ENCODE data around the gene OSTM1. TPM values are rescaled to one million over a fixed set of nuclear protein-coding genes. Genes with fewer than 3 reads are reported as not detected.

OSTM1 gene, protein sequence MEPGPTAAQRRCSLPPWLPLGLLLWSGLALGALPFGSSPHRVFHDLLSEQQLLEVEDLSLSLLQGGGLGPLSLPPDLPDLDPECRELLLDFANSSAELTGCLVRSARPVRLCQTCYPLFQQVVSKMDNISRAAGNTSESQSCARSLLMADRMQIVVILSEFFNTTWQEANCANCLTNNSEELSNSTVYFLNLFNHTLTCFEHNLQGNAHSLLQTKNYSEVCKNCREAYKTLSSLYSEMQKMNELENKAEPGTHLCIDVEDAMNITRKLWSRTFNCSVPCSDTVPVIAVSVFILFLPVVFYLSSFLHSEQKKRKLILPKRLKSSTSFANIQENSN
- 1 to 10 TPM; 7.1 to 7.5 TPM for total RNA-seq

DNA sequence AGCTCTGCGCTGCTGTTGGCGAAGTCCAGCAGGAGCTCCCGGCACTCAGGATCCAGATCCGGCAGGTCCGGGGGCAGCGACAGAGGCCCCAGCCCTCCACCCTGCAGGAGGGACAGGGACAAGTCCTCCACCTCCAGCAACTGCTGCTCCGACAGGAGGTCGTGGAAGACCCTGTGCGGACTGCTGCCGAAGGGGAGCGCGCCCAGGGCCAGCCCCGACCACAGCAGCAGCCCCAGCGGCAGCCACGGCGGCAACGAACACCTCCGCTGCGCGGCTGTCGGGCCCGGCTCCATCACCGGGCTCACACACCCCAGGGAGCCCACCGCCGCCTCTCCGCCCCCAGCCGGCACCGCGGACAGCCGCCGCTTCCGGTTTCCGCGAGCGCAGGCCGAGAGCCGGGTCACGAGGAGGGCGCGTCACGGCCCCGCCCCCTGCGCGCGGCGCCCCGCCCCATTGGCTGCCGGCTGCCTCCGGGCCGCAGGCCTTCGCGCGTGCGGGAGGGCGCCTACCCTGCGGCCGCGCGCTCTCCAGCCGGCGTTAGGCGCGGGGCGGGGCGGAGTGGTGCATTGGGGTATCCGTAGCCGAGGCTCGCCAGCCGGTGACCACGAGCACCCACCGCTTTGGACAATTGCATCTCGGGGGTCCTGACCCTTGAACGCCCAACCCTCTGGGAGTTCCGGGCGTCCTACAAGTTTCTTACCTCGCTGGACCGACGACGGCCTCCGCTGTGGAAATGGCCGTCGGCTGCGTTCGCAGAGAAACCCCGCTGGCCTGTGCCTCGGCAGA is at the start of gene OSTM1:
OSTM1 (minus strand) TSS at position 383 of the 786 bp plus-strand sequence; CDS start at position 293, 90 bp downstream.
- CTCF ChIA-PET, result interaction anchor here (1.0 kb wide), 1 partner anchor 92 kb away, joined by 3 read pairs; no protein-coding TSS in a partner anchor
- Mint-ChIP-seq H3K4me1 (ENCODE audit: low read depth) (peaks cover 30% of the 10 kb centered on the region), H3K9me3 (no peaks in the 10 kb centered on the region), H3K4me3 (peak within 1 kb of the TSS; percentile 80), H3K27me3 (ENCODE audit: low read depth) (no peaks in the 10 kb centered on the region), H3K36me3 (ENCODE audit: low read depth) (no peaks in the 10 kb centered on the region), H3K27ac (peak within 1 kb of the TSS; percentile 78)
- intact Hi-C loops (cut with micrococcal nuclease), result loop anchor here (1.0 to 10.0 kb wide), 8 partner anchors 116 to 1308 kb away; partner anchors contain the start of genes AFG1L, CD164, PDSS2 and SEC63
- DNase-seq, result peak; percentile 93

GRCh38 chr6:108123946-108124345 is 49.4 kb upstream of the OSTM1 start:
- Mint-ChIP-seq H3K4me3 (no peak overlapping the region), H3K36me3 (ENCODE audit: low read depth) (no peaks in the 10 kb centered on the region), H3K27ac (no peak overlapping the region), H3K4me1 (ENCODE audit: low read depth) (peaks cover 10% of the 10 kb centered on the region), H3K9me3 (no peaks in the 10 kb centered on the region), H3K27me3 (ENCODE audit: low read depth) (peaks cover 76% of the 10 kb centered on the region)
- CTCF ChIA-PET, result no interaction called here
- intact Hi-C loops (cut with micrococcal nuclease), result no loop called here
- no peak for DNase-seq

DNA sequence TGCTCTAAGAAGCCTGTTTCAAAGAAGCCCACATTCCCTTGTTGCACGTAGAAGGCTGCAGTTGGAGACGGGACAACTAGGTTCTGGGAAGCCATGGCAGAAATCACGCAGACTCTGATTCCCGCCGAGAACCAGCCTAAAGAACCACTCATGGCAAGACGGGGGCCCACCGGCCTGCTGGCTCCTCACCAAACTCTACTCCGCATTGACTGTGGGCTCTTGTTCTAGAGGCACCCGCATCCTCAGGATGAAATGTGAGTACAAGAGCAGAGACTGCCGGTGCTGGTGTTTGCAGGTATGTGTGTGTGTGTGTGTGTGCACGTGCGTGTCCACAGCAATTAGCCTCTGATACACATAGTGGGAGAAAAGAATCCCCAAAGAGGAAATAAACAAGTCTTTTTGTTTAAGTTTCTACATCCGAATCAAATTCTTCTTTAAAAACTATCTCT is 49.0 kb upstream of the OSTM1 start:
- intact Hi-C loops (cut with micrococcal nuclease), result no loop called here
- Mint-ChIP-seq H3K4me1 (ENCODE audit: low read depth) (peaks cover 13% of the 10 kb centered on the region), H3K9me3 (no peaks in the 10 kb centered on the region), H3K36me3 (ENCODE audit: low read depth) (no peaks in the 10 kb centered on the region), H3K27ac (no peak overlapping the region), H3K27me3 (ENCODE audit: low read depth) (peaks cover 80% of the 10 kb centered on the region), H3K4me3 (no peak overlapping the region)
- DNase-seq, result no peak
- CTCF ChIA-PET, result no interaction called here

- CTCF ChIA-PET, result interaction anchor here (0.5 to 0.8 kb wide), 3 partner anchors 11 to 380 kb away, joined by 3 read pairs; no protein-coding TSS in a partner anchor
- Mint-ChIP-seq H3K4me3 (no peak overlapping the region), H3K27ac (no peak overlapping the region), H3K4me1 (ENCODE audit: low read depth) (peaks cover 23% of the 10 kb centered on the region), H3K27me3 (ENCODE audit: low read depth) (peaks cover 84% of the 10 kb centered on the region), H3K9me3 (no peaks in the 10 kb centered on the region), H3K36me3 (ENCODE audit: low read depth) (no peaks in the 10 kb centered on the region)
- DNase-seq, result no peak
- intact Hi-C loops (cut with micrococcal nuclease), result no loop called here
Observed at GRCh38 chr6:108121612-108122011, 47.1 kb upstream of the OSTM1 start.

GRCh38 chr6:108120311-108120710 is 45.8 kb upstream of the OSTM1 start:
- DNase-seq, result no peak
- Mint-ChIP-seq H3K9me3 (no peaks in the 10 kb centered on the region), H3K4me3 (no peak overlapping the region), H3K27ac (no peak overlapping the region), H3K36me3 (ENCODE audit: low read depth) (no peaks in the 10 kb centered on the region), H3K27me3 (ENCODE audit: low read depth) (peaks cover 86% of the 10 kb centered on the region), H3K4me1 (ENCODE audit: low read depth) (peaks cover 31% of the 10 kb centered on the region)
- CTCF ChIA-PET, result interaction anchor here (0.6 kb wide), 1 partner anchor 1315 kb away, joined by 3 read pairs; no protein-coding TSS in a partner anchor
- intact Hi-C loops (cut with micrococcal nuclease), result no loop called here

DNA sequence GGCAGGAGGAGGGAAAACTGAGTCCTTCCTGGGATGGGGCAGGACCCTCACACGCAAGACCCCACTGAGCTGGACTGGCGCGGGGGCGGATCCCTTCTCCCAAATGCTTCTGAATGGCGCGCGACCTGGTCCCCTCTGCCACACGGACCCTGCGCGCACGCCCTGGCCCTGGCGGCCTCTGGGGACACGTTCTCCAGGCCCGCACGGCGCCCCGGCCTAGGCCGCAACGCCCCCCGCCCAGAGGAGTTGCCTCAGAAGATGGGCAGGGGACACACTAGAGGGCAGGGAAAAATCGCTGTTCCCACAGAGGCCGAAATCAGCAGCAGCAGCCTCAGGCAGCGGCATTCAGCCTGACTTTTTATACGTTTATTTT is 45.2 kb upstream of the OSTM1 start:
- H3K9me3 Mint-ChIP-seq, result no peaks in the 10 kb centered on the region
- intact Hi-C loops (cut with micrococcal nuclease), result loop anchor here (5.0 kb wide), 2 partner anchors 243 to 663 kb away; no protein-coding TSS in a partner anchor
- H3K36me3 Mint-ChIP-seq (ENCODE audit: low read depth), result no peaks in the 10 kb centered on the region
- no peak overlapping the region for H3K27ac Mint-ChIP-seq
- peaks cover 86% of the 10 kb centered on the region for H3K27me3 Mint-ChIP-seq (ENCODE audit: low read depth)
- no peak for DNase-seq
- H3K4me3 Mint-ChIP-seq, result peak overlapping the region; percentile 73
- CTCF ChIA-PET, result no interaction called here
- peaks cover 37% of the 10 kb centered on the region for H3K4me1 Mint-ChIP-seq (ENCODE audit: low read depth)

DNA sequence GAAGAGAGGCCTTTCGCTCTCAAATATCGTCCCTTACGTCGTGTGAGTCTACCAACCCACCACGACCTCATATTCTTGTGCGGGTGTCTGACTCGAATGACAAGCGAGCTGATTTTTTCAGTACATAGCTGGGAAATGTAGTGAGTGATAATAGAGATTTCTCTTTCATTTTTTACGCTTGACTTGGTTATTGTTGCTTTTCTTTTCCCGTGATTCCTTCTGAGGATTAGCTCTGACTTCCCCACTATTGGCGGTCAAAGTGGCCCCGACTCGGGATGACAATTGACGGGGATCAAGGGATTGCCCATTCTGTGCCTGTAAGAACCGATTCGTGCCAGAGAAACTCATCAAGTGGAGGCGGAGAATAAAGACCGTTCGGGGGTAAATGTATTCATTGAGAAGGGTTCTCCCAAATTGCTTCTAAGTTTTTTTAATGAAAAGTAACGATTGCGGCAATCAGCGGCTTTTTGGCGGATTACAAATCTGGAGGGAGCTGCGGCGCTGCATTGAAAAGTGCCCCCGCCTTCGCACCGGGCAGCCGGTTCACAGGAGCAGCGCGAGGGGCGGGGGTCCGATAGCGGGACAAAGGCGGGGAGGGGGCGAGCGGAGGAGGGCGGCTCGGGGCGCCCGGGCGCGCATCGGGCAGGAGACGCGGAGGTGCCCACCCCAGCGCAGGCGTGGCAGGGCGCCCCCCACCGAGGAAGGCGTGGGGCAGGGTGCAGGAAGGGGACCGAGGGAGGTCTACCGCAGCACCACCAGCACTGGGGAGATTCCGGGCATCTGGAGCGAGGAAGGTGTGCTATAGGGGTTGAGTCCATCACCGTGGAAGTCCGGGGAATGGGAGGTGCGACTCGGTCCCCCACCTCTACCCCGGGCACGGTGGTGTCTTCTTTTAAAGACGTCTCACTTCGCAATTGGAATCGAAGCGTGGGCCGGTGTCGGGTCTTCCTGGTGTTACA is 44.5 kb upstream of the OSTM1 start:
- H3K36me3 Mint-ChIP-seq (ENCODE audit: low read depth), result no peaks in the 10 kb centered on the region
- no peaks in the 10 kb centered on the region for H3K9me3 Mint-ChIP-seq
- no peak for DNase-seq
- peak overlapping the region; percentile 73 for H3K4me3 Mint-ChIP-seq
- CTCF ChIA-PET, result interaction anchor here (0.6 to 1.0 kb wide), 3 partner anchors 43 to 878 kb away, joined by 3 to 4 read pairs (median 3); no protein-coding TSS in a partner anchor
- peaks cover 87% of the 10 kb centered on the region for H3K27me3 Mint-ChIP-seq (ENCODE audit: low read depth)
- peaks cover 44% of the 10 kb centered on the region for H3K4me1 Mint-ChIP-seq (ENCODE audit: low read depth)
- no peak overlapping the region for H3K27ac Mint-ChIP-seq
- intact Hi-C loops (cut with micrococcal nuclease), result loop anchor here (1.0 to 5.0 kb wide), 3 partner anchors 15 to 663 kb away; no protein-coding TSS in a partner anchor

DNA sequence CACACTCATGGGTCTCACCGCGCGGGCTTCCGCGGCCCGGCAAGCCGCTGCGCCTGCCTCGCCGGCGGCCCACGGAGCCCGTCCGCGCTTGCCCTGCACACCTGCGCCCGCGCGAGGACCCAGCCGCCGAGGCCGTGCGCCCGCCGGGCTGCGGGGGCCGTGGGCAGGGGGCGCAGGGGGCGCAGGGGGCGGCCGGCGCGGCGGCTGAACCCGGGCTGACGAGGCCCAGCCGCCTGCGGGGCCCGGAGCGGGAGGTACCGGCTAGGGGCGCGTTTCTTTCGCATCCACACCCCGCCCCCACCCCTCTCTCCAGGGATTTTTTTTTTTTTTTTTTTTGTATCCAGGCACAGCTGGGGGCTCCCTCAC is 43.8 kb upstream of the OSTM1 start:
- CTCF ChIA-PET, result interaction anchor here (0.9 to 1.0 kb wide), 2 partner anchors 44 to 374 kb away, joined by 3 to 4 read pairs; no protein-coding TSS in a partner anchor

GRCh38 chr6:108117427-108118358 is 43.2 kb upstream of the OSTM1 start:
- Mint-ChIP-seq H3K4me1 (ENCODE audit: low read depth) (peaks cover 50% of the 10 kb centered on the region), H3K9me3 (no peaks in the 10 kb centered on the region), H3K27ac (no peak overlapping the region), H3K36me3 (ENCODE audit: low read depth) (no peaks in the 10 kb centered on the region), H3K27me3 (ENCODE audit: low read depth) (peaks cover 89% of the 10 kb centered on the region), H3K4me3 (peak overlapping the region; percentile 74)
- CTCF ChIA-PET, result interaction anchor here (0.6 kb wide), 1 partner anchor 140 kb away, joined by 3 read pairs; no protein-coding TSS in a partner anchor
- no peak for DNase-seq
- intact Hi-C loops (cut with micrococcal nuclease), result loop anchor here (1.0 to 5.0 kb wide), 3 partner anchors 17 to 665 kb away; no protein-coding TSS in a partner anchor

More for the DNA sequence above, 43.8 kb upstream of the OSTM1 start:
- H3K27me3 Mint-ChIP-seq (ENCODE audit: low read depth), result peaks cover 89% of the 10 kb centered on the region
- H3K36me3 Mint-ChIP-seq (ENCODE audit: low read depth), result no peaks in the 10 kb centered on the region
- no peaks in the 10 kb centered on the region for H3K9me3 Mint-ChIP-seq
- DNase-seq, result no peak
- H3K4me1 Mint-ChIP-seq (ENCODE audit: low read depth), result peaks cover 50% of the 10 kb centered on the region
- intact Hi-C loops (cut with micrococcal nuclease), result loop anchor here (1.0 to 5.0 kb wide), 3 partner anchors 16 to 664 kb away; no protein-coding TSS in a partner anchor
- no peak overlapping the region for H3K27ac Mint-ChIP-seq
- peak overlapping the region; percentile 74 for H3K4me3 Mint-ChIP-seq

DNA sequence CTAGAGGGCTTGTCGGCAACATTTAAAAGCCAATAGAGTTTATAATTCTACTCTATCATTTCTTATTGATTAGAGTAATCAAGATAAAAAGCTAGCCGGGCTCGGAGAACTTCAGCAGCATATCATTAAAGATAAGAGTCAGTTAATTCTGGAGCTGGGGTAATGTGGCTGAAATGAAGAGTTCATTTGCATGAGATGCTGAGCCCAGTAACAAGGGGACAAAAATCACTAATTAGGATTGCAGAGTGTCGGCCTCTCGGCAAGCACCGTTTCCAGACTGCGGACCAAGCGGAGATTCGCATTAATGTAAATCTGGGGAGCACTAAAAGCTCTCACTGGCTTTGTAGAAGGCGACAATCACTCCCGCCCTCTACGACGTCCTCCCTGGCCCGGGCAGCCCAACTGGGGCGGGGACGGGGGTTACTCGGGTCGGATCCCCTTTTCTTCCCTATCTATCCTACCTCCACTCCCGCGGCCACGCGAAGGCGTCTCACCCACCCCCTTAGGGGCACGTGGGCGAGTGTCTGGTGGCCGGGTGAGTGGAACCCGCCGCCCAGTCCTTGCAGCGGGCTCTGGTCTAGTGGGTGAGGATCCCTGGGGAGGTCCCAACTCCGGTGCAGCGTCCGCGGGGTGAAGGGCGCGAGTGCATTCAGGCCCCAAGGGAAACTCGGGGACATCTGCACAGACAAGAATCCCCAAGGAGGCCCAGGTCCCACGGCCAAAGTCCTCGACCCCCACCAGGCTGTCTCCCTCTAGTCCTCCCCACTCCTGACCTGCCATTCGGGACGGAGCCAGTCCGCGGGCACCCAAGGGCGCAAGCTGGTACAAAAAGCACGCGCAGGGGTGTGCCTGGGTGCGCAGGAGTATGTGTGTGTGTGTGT is 42.2 kb upstream of the OSTM1 start:
- CTCF ChIA-PET, result interaction anchor here (0.9 kb wide), 1 partner anchor 375 kb away, joined by 5 read pairs; no protein-coding TSS in a partner anchor
- intact Hi-C loops (cut with micrococcal nuclease), result loop anchor here (1.0 to 5.0 kb wide), 3 partner anchors 52 to 666 kb away; no protein-coding TSS in a partner anchor
- DNase-seq, result no peak
- Mint-ChIP-seq H3K4me1 (ENCODE audit: low read depth) (peaks cover 50% of the 10 kb centered on the region), H3K4me3 (peak overlapping the region; percentile 74), H3K27me3 (ENCODE audit: low read depth) (peaks cover 90% of the 10 kb centered on the region), H3K9me3 (no peaks in the 10 kb centered on the region), H3K36me3 (ENCODE audit: low read depth) (no peaks in the 10 kb centered on the region), H3K27ac (no peak overlapping the region)
